Osteoblast (primary cell): Measurements from ENCODE around the gene FOXA3. TPM values are rescaled to one million over a fixed set of nuclear protein-coding genes. Genes with fewer than 3 reads are reported as not detected.

Source experiments
- DNase-seq: peaks from one replicate; pipeline ENCODE4 v3.0.0; 2011; ENCODE audit warnings: low spot score, mixed read lengths; ENCODE audit not compliant: insufficient read length; ENCODE audit errors: missing footprints
- H2AFZ ChIP-seq: 2 replicates; pipeline ENCODE4 v1.6.0; 2011; ENCODE audit warnings: mild to moderate bottlenecking, low read length
- H3K27ac ChIP-seq: 2 replicates; pipeline ENCODE4 v1.5.1; 2011; ENCODE audit warnings: mild to moderate bottlenecking, low read depth, low read length, moderate library complexity
- H3K27me3 ChIP-seq: 2 replicates; pipeline ENCODE4 v1.6.0; 2012; ENCODE audit warnings: mild to moderate bottlenecking, control low read depth, inconsistent platforms, low read length, moderate library complexity; ENCODE audit not compliant: insufficient read depth
- H3K36me3 ChIP-seq: 2 replicates; pipeline ENCODE4 v1.5.1; 2011; ENCODE audit warnings: mild to moderate bottlenecking, low read length, control low read depth, moderate library complexity; ENCODE audit not compliant: insufficient read depth
- H3K4me1 ChIP-seq: 2 replicates; pipeline ENCODE4 v1.5.1; 2011; ENCODE audit warnings: mild to moderate bottlenecking, low read length, control low read depth, moderate library complexity; ENCODE audit not compliant: insufficient read depth
- H3K4me2 ChIP-seq: 2 replicates; pipeline ENCODE4 v1.6.0; 2011; ENCODE audit warnings: mild to moderate bottlenecking, low read length; ENCODE audit not compliant: insufficient read depth
- H3K4me3 ChIP-seq: fragments of 200-600 bp; sonication (generic); 3 replicates; pipeline ENCODE4 v1.5.1; 2012; ENCODE audit warnings: mild to moderate bottlenecking, low read length, inconsistent platforms; ENCODE audit not compliant: insufficient read depth
- H3K79me2 ChIP-seq: 2 replicates; pipeline ENCODE4 v1.6.0; 2012; ENCODE audit warnings: mild to moderate bottlenecking, low read length, control low read depth, inconsistent platforms; ENCODE audit not compliant: insufficient read depth
- H3K9me3 ChIP-seq: 2 replicates; pipeline ENCODE4 v1.5.1; 2011; ENCODE audit warnings: low read depth, low read length, control low read depth
- H4K20me1 ChIP-seq: 2 replicates; pipeline ENCODE4 v1.6.0; 2012; ENCODE audit warnings: mild to moderate bottlenecking, low read length, control low read depth; ENCODE audit not compliant: insufficient read depth
- total RNA-seq: library from RNA; depleted of rRNA; stranded (reverse); fragments of >200 nt; gene quantifications from 2 replicates; pipeline ENCODE4 v1.2.3, GENCODE V29; 2012
- TF ChIP-seq, protein P1 (sequence below): IDR thresholded peaks from 2 replicates; pipeline ENCODE4 v1.5.1; 2011; ENCODE audit warnings: mild to moderate bottlenecking, low read depth, low read length, moderate library complexity; ENCODE audit errors: extremely low read depth

FOXA3 gene
- total RNA-seq, 1 donor: not detected

DNA sequence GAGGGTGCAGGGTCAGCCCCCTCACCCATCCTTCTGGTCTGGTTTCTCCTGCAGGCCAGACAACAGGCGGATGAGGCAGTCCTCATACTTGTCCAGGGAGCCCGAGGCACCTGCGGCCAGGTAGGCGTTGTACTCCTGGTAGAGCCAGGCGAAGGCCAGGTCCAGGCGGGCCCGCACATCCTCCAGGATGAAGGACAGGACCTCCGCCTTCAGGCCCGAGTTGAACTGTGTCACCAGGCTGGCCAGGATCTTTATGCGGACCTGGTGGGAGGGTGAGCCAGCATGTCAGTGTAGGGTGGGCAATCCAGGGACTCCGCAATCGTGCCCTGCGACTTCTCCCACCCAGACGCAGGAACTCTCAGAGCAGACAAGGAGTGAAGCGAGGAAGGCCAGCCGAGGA, 35.2 kb upstream of the FOXA3 start:
- no peak overlapping the region for H3K4me3 ChIP-seq
- TF ChIP-seq, protein P1, sequence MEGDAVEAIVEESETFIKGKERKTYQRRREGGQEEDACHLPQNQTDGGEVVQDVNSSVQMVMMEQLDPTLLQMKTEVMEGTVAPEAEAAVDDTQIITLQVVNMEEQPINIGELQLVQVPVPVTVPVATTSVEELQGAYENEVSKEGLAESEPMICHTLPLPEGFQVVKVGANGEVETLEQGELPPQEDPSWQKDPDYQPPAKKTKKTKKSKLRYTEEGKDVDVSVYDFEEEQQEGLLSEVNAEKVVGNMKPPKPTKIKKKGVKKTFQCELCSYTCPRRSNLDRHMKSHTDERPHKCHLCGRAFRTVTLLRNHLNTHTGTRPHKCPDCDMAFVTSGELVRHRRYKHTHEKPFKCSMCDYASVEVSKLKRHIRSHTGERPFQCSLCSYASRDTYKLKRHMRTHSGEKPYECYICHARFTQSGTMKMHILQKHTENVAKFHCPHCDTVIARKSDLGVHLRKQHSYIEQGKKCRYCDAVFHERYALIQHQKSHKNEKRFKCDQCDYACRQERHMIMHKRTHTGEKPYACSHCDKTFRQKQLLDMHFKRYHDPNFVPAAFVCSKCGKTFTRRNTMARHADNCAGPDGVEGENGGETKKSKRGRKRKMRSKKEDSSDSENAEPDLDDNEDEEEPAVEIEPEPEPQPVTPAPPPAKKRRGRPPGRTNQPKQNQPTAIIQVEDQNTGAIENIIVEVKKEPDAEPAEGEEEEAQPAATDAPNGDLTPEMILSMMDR: no peak
- no peak overlapping the region for H2AFZ ChIP-seq
- DNase-seq: peak; percentile 44
- no peaks in the 10 kb centered on the region for H3K4me1 ChIP-seq
- no peak overlapping the region for H3K4me2 ChIP-seq
- H3K27ac ChIP-seq: no peak overlapping the region
- no peaks in the 10 kb centered on the region for H3K27me3 ChIP-seq
- peaks cover 3% of the 10 kb centered on the region for H4K20me1 ChIP-seq
- H3K36me3 ChIP-seq: peaks cover 64% of the 10 kb centered on the region
- H3K79me2 ChIP-seq: no peaks in the 10 kb centered on the region
- H3K9me3 ChIP-seq: no peaks in the 10 kb centered on the region

GRCh38 chr19:45834970-45835369, 29.2 kb upstream of the FOXA3 start:
- no peaks in the 10 kb centered on the region for H3K9me3 ChIP-seq
- no peak overlapping the region for H3K4me2 ChIP-seq
- no peaks in the 10 kb centered on the region for H3K79me2 ChIP-seq
- H2AFZ ChIP-seq: no peak overlapping the region
- no peaks in the 10 kb centered on the region for H3K4me1 ChIP-seq
- peaks cover 69% of the 10 kb centered on the region for H3K36me3 ChIP-seq
- TF ChIP-seq, protein P1: no peak
- H4K20me1 ChIP-seq: peaks cover 3% of the 10 kb centered on the region
- DNase-seq: no peak
- no peaks in the 10 kb centered on the region for H3K27me3 ChIP-seq
- no peak overlapping the region for H3K4me3 ChIP-seq
- no peak overlapping the region for H3K27ac ChIP-seq

GRCh38 chr19:45842198-45842597, 21.9 kb upstream of the FOXA3 start:
- H3K4me3 ChIP-seq: no peak overlapping the region
- no peaks in the 10 kb centered on the region for H3K9me3 ChIP-seq
- no peaks in the 10 kb centered on the region for H3K4me1 ChIP-seq
- no peaks in the 10 kb centered on the region for H3K27me3 ChIP-seq
- DNase-seq: no peak
- no peaks in the 10 kb centered on the region for H3K79me2 ChIP-seq
- no peak overlapping the region for H3K27ac ChIP-seq
- no peak overlapping the region for H2AFZ ChIP-seq
- H3K36me3 ChIP-seq: peaks cover 76% of the 10 kb centered on the region
- no peaks in the 10 kb centered on the region for H4K20me1 ChIP-seq
- no peak overlapping the region for H3K4me2 ChIP-seq
- TF ChIP-seq, protein P1: no peak

- H3K4me3 ChIP-seq: no peak overlapping the region
- no peak overlapping the region for H2AFZ ChIP-seq
- H3K27ac ChIP-seq: no peak overlapping the region
- peaks cover 3% of the 10 kb centered on the region for H3K79me2 ChIP-seq
- H4K20me1 ChIP-seq: peaks cover under 1% of the 10 kb centered on the region
- no peak overlapping the region for H3K4me2 ChIP-seq
- peaks cover 6% of the 10 kb centered on the region for H3K4me1 ChIP-seq
- H3K9me3 ChIP-seq: no peaks in the 10 kb centered on the region
- peaks cover 88% of the 10 kb centered on the region for H3K36me3 ChIP-seq
- no peaks in the 10 kb centered on the region for H3K27me3 ChIP-seq
- TF ChIP-seq, protein P1: no peak
- DNase-seq: peak; percentile 25
These were observed 16.5 kb upstream of the FOXA3 start for GRCh38 chr19:45847663-45848062.
